Loucy (cell line): Measurements from ENCODE around the gene SCARF2.

Source experiments
- CTCF ChIP-seq: fragments of 200-600 bp; sonication (generic); conservative IDR thresholded peaks from 2 replicates; pipeline ENCODE4 v1.5.1; 2014; ENCODE audit warnings: mild to moderate bottlenecking, antibody characterized with exemption, low read length
- EZH2phosphoT487 ChIP-seq: fragments of 200-600 bp; IDR thresholded peaks from 2 replicates; pipeline ENCODE4 v1.6.1; 2018; ENCODE audit warnings: antibody characterized with exemption, mild to moderate bottlenecking, moderate library complexity, borderline replicate concordance

GRCh38 chr22:20436307-20436767 lies 1.3 kb downstream of the SCARF2 start:
- TF ChIP-seq CTCF (no peak), EZH2phosphoT487 (no peak)
